HG03439 (cell line): Measurements from ENCODE around the gene KCNJ11.

ENCODE experiments used
- ATAC-seq: cut with Tn5 transposase; IDR thresholded peaks from one replicate; pipeline ENCODE4 v1.9.1; 2021; ENCODE audit warnings: mild to moderate bottlenecking, moderate library complexity; ENCODE audit not compliant: unreplicated experiment

KCNJ11 gene

GRCh38 chr11:17392872-17393271 lies 4.4 kb upstream of the KCNJ11 start:
- ATAC-seq = no peak

DNA sequence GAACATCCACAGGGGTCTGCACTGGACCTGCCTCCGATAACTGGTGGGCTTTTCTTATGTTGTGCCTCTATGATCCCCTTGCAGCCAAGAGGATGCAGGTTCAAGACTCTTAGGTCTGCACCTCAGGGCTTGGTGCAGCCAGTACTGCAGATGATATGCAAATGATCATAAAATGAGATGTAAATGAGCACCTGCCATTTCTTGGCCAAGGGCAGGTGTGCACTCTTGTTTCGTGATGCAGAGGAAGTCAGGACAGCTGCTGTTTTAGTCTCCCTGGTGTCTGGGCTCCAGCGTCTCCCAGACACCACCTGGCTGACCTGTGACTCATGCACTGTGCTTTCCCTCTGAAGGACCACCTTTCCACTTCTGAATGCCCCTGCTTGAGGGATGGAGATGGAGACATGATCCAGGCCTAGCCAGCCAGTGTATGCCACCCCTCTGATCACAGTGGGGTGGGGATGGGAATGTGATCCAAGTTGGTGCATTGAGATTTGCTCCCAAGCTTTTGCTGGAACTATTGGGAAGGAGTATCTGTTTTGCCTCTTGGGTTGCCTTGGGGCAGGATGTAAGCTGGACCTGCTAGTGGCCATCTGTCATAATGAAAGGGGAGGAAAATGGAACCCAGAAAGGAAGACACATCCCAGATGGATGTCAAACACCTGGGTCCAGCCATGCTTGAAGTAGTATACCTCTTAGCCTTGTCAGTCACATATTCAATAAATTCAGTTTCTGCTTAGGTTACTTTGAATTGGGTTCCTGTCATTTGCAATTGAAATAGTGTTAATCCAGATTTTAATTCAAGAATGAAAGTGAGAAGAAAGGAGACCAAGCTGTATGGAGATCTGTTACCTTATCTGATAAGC lies 3.3 kb upstream of the KCNJ11 start:
- no peak for ATAC-seq

DNA sequence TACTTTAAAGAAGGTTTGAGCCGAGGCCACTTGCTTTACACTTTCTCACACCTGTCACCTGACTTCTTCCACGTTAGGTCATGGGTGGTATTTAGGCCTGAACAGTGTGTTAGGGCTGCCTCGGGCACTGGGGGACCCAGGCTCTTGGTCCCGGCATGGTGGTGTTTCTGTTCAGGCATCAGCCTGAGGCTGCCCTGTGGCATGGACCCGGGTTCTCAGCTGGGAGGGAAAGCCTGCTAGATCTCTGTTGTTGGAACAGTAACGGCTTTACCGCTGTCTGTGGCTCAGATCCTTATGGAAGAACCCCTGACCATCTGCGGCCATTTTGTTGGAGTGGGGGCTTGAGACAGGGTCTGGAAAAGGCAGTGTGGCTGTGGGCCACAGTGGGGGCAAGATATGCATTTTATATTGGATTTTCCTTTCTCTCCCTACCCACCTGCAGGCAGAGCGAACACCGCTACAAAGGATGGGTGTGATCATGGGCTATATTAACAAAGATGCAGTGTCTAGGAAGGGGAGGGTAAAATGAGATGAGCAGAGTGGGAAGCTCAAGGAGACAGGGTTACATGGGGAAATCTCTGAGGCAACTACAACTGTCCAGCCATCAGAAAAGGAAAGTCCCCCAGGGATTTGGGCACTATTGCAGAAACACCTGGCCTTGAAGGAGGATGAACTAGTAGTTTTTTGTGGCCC lies 1.6 kb upstream of the KCNJ11 start:
- no peak for ATAC-seq

DNA sequence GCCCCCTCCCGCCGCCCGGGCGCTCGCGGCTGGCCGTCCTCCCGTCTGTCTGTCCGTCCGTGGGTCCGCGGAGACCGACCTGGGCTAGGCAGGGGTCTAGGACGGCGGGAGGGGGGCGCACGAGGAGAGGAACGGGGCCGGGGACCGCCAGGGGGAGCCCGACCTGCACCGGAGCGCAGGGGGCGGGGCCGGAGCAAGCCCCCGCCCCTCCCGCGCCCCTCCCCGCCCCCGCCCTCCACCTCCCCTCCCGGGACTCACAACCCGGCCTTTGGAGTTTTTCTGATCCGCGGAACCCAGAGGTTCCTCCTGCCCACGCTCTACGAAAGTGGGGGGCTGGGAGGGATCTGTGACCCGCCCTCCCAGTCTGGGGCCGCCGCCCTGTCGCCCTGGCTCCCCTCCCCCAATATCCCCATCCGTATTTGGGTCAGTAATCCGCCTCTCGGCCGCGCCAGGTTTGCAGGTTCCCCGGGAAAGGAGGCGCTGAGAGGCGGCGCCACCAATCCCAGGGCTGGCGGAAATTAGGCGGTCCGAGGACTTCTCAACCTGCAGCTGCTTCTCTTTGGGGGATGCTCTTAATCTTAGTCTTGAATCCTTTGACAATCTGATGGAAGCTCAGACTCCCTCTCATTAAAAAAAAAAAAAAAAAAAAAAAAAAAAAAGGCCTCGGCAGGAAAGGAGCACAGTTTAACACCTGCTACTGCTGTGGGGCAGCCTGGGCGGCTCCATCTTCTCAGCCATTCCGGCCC lies 925 bp upstream of the KCNJ11 start:
- ATAC-seq = peak; percentile 57

DNA sequence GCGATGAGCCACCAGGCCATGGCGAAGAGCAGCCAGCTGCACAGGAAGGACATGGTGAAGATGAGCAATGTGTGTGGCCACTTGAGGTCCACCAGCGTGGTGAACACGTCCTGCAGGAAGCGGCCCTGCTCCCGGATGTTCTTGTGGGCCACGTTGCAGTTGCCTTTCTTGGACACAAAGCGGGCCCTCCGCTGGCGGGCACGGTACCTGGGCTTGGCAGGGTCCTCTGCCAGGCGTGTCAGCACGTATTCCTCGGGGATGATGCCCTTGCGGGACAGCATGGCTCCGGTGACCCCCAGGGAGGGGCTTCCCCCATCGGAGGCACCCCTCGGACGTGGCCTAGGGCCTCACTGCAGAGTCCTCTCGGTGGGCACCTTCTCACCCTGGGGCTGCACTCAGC lies 648 bp downstream of the KCNJ11 start:
- ATAC-seq = no peak

DNA sequence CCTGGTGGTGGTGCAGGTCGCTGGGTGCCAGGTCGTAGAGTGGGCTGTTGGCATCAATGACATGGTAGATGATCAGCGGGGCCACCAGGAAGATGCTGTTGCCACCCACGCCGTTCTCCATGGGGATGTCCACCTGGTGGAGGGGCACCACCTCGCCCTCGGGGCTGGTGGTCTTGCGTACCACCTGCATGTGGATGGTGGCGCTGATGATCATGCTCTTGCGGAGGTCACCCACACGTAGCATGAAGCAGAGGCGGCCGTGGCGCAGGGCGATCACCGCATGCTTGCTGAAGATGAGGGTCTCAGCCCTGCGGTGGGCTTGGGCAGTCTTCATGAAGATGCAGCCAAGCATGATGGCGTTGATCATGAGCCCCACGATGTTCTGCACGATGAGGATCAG lies 1.2 kb downstream of the KCNJ11 start:
- ATAC-seq = no peak

- peak; percentile 44 for ATAC-seq
These were observed 2.0 kb downstream of the KCNJ11 start for GRCh38 chr11:17386331-17387084.

DNA sequence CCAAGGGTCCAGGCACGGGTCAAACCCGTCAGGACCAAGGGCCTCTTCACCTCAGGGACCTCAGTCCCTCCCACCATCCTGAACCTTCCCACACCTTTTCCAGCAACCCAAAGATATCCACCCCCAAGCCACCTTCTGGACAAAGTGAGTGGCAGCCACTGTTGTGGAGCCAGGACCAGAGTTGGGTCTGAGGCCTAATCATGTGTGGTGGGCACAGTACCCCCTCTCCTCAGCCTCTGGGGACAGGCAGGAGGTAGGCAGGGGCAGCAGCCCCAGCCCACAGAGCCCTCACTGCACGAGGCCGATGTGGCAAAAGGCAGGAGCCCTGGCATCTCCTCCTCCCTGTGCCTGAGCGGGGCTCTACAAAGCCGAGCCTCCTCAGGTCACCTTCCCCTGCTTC lies 2.5 kb downstream of the KCNJ11 start:
- ATAC-seq = no peak

- no peak for ATAC-seq
These were observed 3.0 kb downstream of the KCNJ11 start for GRCh38 chr11:17385492-17385891.

DNA sequence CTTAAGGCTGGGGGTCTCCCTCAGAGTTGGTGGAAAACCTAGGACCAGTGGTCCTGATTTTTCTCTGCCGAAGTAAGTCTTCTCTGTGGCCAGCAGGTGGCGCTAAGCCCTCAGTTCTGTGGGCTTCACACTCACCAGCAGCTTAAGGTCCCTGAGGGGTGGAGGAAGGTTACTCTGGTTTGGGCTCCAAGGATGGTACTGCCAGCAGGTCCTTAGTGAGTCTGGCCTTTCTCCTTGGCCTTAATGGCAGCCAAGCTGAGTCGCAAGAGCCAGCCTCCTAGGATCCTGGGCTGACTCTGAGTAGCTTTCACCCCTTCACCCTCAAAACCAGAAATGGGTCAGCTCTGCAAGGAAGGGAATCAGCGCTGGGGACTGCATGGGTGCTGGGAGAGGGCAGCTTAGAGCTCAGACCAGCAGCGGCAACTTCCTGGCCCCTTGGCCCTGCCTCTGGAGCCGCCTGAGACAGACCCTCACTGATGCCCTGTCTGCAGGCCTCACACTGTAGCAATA lies 4.4 kb downstream of the KCNJ11 start:
- ATAC-seq = peak; percentile 50

DNA sequence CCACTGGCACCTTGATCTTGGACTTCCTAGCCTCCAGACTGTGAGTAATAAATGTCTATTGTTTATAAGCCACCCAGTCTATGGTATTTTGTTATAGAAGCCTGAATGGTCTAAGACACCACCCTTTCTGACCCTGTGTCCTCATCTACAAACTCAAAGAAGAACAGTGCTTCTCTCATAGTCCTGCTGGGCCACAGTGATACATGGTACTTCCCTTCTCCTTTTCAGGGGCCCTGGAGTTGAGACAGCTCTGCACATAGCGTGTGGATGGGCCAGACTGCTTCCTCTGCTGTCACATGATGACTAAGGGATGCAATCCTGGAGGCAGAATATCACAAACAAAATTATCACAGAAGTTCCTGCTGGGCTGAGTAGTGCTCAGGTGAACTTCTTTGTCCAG lies 5.0 kb downstream of the KCNJ11 start:
- no peak for ATAC-seq

DNA sequence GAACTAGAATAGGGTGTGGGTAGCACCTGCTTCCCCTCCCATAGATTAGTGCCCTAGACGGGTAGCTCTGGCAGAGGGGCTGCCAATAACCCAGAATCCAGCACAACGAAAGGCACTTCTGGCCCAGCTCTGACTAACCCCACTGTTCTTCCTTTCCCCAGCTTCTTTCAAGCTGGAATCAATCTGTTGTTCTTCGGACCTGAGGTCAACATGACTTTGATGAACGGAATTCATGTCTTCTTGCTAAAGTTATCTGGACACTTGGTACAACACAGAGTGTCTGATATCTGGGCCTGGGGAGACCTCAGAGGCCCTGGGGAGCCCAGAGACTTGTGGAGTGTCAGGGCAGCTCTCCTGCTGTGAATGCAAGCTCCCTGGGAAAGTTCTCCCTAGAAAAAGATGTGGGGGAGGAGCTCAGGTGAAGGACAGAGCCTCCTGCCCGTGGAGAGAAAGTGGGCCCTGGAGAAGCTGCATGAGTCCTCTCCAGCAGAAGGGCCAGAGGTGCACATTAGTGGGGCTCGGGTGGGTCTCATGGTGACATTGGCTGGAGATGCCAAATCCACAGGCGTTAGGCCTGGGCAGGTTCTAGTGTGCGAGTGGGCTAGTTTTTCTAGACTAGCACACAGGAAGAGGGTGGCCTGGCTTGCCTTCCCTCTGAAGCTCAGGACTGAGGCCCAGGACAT lies 6.3 kb downstream of the KCNJ11 start:
- ATAC-seq = no peak

DNA sequence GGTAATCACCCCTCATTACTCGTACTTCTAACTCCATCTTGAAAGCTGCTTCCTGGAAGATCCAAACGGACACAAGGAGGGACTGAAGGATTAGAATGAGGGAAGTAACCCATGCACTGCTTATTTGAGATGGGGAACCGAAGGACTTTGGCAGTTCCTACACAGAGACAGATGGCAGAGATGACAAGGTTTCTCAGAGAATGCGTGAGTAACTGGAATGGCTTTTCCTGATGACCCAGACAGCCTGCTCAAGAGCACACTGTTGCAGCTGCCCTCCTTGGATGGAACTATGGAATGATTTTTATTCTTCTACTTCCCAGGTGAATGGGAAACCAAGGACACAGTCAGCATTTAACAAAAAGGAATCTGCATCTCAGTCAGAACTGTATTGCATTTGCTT lies 7.3 kb downstream of the KCNJ11 start:
- ATAC-seq = no peak

DNA sequence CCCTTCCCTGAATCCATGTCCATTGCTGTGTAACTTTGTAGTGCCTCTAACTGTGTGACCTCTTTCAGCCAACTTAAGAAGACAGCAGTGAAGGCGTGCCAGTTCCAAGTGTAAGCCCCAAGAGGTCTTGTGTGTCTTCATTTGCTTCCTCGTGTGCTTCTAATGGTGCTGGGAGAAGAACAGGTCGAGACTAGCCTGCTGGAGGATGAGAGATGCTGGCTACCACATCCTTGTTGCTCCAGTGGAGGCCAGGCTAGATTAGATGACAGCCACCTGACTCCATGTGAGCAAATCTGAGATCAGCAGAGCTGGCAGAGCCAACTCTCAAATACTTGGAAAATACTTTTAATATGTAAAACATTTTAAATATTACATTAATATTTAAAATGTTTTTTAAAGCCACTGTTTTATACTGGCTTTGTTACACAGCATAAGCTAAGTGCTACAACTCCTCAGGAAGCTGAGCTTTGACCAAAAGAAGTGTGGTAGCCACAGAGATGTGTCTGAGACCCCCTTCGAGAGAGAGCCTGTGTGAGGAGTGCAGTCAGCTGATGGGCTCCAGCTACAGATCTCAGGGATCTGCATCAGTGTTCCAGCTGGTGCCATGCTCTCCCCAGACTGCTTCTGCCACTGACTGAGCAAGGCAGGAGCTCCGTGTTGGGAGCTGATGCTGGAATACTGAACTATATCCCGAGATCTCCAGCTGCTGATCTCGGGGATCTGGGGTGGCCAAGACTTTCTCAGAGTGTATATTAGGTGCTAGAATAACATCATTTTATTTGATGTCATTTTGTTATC lies 8.9 kb downstream of the KCNJ11 start:
- ATAC-seq = no peak

DNA sequence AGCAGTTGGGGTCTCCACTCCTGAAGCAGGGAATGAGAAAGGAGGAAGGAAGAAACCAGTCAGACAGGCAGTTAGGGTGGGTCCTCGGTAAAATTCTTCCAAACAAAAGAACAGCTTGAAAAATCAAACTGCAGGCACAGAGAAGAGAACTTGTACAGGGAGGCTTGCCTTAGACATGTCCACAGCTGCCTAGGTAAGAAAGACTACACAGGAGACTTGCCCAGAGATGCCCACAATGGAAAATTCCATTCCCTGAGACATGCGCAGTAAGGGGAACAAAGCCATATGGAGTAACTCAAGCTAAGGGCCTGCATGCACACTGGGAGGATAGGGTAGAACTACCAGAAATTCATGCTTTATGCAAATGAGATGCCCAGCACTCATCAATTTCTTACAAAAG lies 9.8 kb downstream of the KCNJ11 start:
- ATAC-seq = no peak

DNA sequence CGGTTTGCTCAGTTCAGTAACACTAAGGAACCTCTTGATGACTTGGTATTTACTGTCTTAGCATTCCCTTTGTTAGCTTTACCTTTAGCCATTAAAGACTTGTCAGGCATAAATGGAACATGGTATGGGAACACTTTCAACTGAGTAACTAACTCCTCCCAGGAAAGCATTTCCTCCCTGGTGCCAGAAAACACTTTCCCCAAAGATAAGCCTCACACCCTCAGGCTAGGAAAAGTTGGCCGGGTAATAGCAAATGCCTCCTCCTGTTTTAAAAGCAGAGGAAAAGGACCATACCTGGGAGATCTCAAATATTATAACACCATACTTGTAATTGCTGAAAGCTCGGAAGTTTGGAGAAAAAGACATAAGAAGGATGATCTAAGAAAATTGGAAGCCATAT lies 12.0 kb downstream of the KCNJ11 start:
- no peak for ATAC-seq

DNA sequence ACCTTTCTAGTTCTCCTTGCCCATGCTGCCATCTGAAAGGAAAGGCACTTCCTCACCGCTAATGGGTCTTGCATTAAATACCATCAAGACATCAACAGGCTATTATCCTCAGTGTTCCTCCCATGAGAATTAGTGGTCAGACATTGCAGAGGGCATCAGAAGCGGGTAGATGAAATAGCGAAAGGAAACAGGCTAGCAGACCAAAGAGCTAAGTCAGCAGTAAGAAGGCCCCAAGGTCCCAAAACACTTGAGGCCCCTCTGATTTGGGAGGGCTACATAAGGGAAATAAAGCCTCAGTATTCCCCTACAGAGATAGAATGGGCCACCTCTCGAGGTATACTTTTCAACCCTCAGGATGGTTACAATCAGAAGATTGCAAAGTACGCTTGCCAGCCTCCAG lies 12.9 kb downstream of the KCNJ11 start:
- no peak for ATAC-seq

- no peak for ATAC-seq
These were observed 16.8 kb downstream of the KCNJ11 start for GRCh38 chr11:17371614-17372013.

DNA sequence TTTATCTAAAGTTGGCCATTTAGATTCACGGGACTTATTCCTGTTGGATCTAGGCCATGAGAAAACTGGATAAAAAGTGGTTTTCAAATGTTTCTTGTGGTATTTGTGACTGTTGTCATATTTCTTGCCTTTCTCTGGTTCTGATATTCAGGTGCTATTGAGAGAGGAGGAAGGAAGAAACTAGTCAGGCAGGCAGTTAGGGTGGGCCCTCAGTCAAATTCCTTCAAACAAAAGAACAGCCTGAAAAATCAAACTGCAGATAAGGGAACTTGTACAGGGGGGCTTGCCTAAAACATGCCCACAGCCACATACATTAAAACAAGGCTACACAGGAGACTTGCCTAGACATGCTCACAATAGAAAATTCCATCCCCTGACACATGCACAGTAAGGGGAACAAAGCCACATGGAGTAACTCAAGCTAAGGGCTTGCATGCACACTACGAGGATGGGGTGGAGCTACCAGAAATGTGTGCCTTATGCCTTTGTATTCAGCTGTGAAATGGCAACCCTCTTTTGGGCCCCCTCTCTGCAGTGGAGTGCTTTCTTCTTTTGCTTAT lies 18.7 kb downstream of the KCNJ11 start:
- no peak for ATAC-seq
